HepG2 (cell line): ENCODE measurements around the gene CCL22. TPM values are rescaled to one million over a fixed set of nuclear protein-coding genes. Genes with fewer than 3 reads are reported as not detected.

ENCODE experiments used
- ARHGAP35 ChIP-seq: sonication (generic); formaldehyde crosslinking; IDR thresholded peaks from 2 replicates; pipeline ENCODE4 v1.9.0; 2022; ENCODE audit warnings: mild to moderate bottlenecking, inconsistent platforms, moderate library complexity, missing genetic modification reagents, borderline replicate concordance
- CENPT ChIP-seq: sonication (generic); formaldehyde crosslinking; IDR thresholded peaks from 2 replicates; pipeline ENCODE4 v1.8.0; 2022; ENCODE audit warnings: low read depth, mild to moderate bottlenecking, moderate library complexity, missing genetic modification reagents
- ETS1 ChIP-seq: sonication (generic); formaldehyde crosslinking; IDR thresholded peaks from 2 replicates; pipeline ENCODE4 v1.4.0; 2020; ENCODE audit warnings: missing genetic modification reagents
- HNF4A ChIP-seq: sonication (generic); formaldehyde crosslinking; IDR thresholded peaks from 2 replicates; pipeline ENCODE4 v1.4.0; 2020; ENCODE audit warnings: missing genetic modification reagents
- KDM3A ChIP-seq: IDR thresholded peaks from 2 replicates; pipeline ENCODE4 v1.6.1; 2018; ENCODE audit warnings: low read depth, missing compliant biosample characterization
- MAFK ChIP-seq, 2 experiments: IDR thresholded peaks in 1 of 2; conservative IDR thresholded peaks in 1 of 2; 2 replicates each; pipeline ENCODE4 v1.6.1; 2011; ENCODE audit warnings: improper control_type of control experiment in 2 of 2, low read length in 2 of 2
- MEIS1 ChIP-seq: sonication (generic); formaldehyde crosslinking; IDR thresholded peaks from 2 replicates; pipeline ENCODE4 v1.9.0; 2021; ENCODE audit warnings: mild to moderate bottlenecking, missing genetic modification reagents, moderate library complexity, borderline replicate concordance
- PRDM15 ChIP-seq: sonication (generic); formaldehyde crosslinking; IDR thresholded peaks from 2 replicates; pipeline ENCODE4 v1.4.0; 2020; ENCODE audit warnings: missing genetic modification reagents
- SMARCE1 ChIP-seq: fragments of 450-650 bp; IDR thresholded peaks from 2 replicates; pipeline ENCODE4 v1.6.1; 2017; ENCODE audit warnings: borderline replicate concordance
- SOX13 ChIP-seq, 3 experiments: fragments of 450-650 bp in 1 of 3; sonication (generic) in 1 of 3; formaldehyde crosslinking in 1 of 3; IDR thresholded peaks in 2 of 3; conservative IDR thresholded peaks in 1 of 3; 2 replicates each; pipeline versions ENCODE4 v1.5.0 to v1.6.1; 2016 to 2020; ENCODE audit warnings: antibody characterized with exemption in 1 of 3, mild to moderate bottlenecking in 1 of 3, missing compliant biosample characterization in 1 of 3, missing genetic modification reagents in 1 of 3, moderate library complexity in 1 of 3
- ZNF12 ChIP-seq: sonication (generic); formaldehyde crosslinking; IDR thresholded peaks from 2 replicates; pipeline ENCODE4 v1.5.0; 2020; ENCODE audit warnings: missing genetic modification reagents
- ZNF121 ChIP-seq: sonication (generic); formaldehyde crosslinking; IDR thresholded peaks from 2 replicates; pipeline ENCODE4 v1.5.0; 2020; ENCODE audit warnings: mild to moderate bottlenecking, missing genetic modification reagents
- ZNF160 ChIP-seq: sonication (generic); formaldehyde crosslinking; IDR thresholded peaks from 2 replicates; pipeline ENCODE4 v1.8.0; 2022; ENCODE audit warnings: mild to moderate bottlenecking, inconsistent platforms, missing genetic modification reagents
- ZNF256 ChIP-seq: sonication (generic); formaldehyde crosslinking; conservative IDR thresholded peaks from 2 replicates; pipeline ENCODE4 v1.4.0; 2020; ENCODE audit warnings: missing genetic modification reagents
- ZNF510 ChIP-seq: sonication (generic); formaldehyde crosslinking; IDR thresholded peaks from 2 replicates; pipeline ENCODE4 v1.4.0; 2020; ENCODE audit warnings: low read depth, mild to moderate bottlenecking, missing genetic modification reagents
- ZSCAN29 ChIP-seq: sonication (generic); formaldehyde crosslinking; conservative IDR thresholded peaks from 2 replicates; pipeline ENCODE4 v1.4.0; 2020; ENCODE audit warnings: mild to moderate bottlenecking, missing genetic modification reagents
- polyA plus RNA-seq, 8 experiments: library from polyadenylated mRNA; depleted of rRNA in 3 of 8; stranded (reverse) in 7 of 8; unstranded in 1 of 8; fragments of >200 nt; fragmentation: Illumina TruSeq in 4 of 8; extraction: Trizol in 4 of 8; gene quantifications; 2 replicates each; pipeline versions ENCODE4 v1.2.1 to v1.2.3, GENCODE V29; 2011 to 2016; ENCODE audit warnings: low read depth in 4 of 8, missing spikeins in 1 of 8, mixed read lengths in 1 of 8; ENCODE audit not compliant: insufficient read depth in 1 of 8
- total RNA-seq, 5 experiments: library from RNA; depleted of rRNA; stranded (reverse); fragments of >200 nt; fragmentation: Illumina TruSeq; extraction: Trizol; gene quantifications; 2 replicates each; pipeline ENCODE4 v1.2.3, GENCODE V29; 2016; ENCODE audit warnings: low read depth in 1 of 5
- TF ChIP-seq, protein P1 (sequence below): sonication (generic); formaldehyde crosslinking; IDR thresholded peaks from 2 replicates; pipeline ENCODE4 v1.9.0; 2021; ENCODE audit warnings: missing genetic modification reagents, borderline replicate concordance
- TF ChIP-seq, protein P2 (sequence below): sonication (generic); formaldehyde crosslinking; IDR thresholded peaks from 2 replicates; pipeline ENCODE4 v1.9.0; 2021; ENCODE audit warnings: missing genetic modification reagents, borderline replicate concordance

CCL22 gene
- total and polyA plus RNA-seq, 2 of the 13 experiments (the other 11 are each of a cell fraction or from before 2014, with no cell fraction given) = not detected

GRCh38 chr16:57373117-57373947, 14.7 kb downstream of the CCL22 start (continued):
- TF ChIP-seq, protein P1, sequence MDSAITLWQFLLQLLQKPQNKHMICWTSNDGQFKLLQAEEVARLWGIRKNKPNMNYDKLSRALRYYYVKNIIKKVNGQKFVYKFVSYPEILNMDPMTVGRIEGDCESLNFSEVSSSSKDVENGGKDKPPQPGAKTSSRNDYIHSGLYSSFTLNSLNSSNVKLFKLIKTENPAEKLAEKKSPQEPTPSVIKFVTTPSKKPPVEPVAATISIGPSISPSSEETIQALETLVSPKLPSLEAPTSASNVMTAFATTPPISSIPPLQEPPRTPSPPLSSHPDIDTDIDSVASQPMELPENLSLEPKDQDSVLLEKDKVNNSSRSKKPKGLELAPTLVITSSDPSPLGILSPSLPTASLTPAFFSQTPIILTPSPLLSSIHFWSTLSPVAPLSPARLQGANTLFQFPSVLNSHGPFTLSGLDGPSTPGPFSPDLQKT (CRISPR knock-in tag) = no peak; the same call in 1 of the 2 replicates
- TF ChIP-seq KDM3A = 0 out of 2 replicates have a peak, but pooled peaks have one; percentile 71
- TF ChIP-seq ZSCAN29 = no peak
- no peak for TF ChIP-seq PRDM15 (CRISPR knock-in tag)
- TF ChIP-seq SMARCE1 = no peak
- peak; percentile 93 for TF ChIP-seq ZNF121 (CRISPR knock-in tag)
- TF ChIP-seq HNF4A = peak; percentile 91
- no peak for TF ChIP-seq MAFK (conservative IDR thresholded peaks at IDR 0.05 in 1 of 2, IDR thresholded peaks at IDR 0.05 in 1 of 2; ENCODE audit: low read length in 2 of 2)
- no peak for TF ChIP-seq ZNF12 (CRISPR knock-in tag)
- TF ChIP-seq ZNF160 (CRISPR knock-in tag) = no peak; the same call in 1 of the 2 replicates
- TF ChIP-seq ETS1 (CRISPR knock-in tag) = no peak
- TF ChIP-seq SOX13 (IDR thresholded peaks at IDR 0.05) = peak; percentile 82; the same call in 1 of the 2 replicates
- peak; percentile 76 to 94; a peak in 3 of 4 replicates for TF ChIP-seq SOX13 (CRISPR knock-in tag; conservative IDR thresholded peaks at IDR 0.05 in 1 of 2, IDR thresholded peaks at IDR 0.05 in 1 of 2)
- TF ChIP-seq, protein P2, sequence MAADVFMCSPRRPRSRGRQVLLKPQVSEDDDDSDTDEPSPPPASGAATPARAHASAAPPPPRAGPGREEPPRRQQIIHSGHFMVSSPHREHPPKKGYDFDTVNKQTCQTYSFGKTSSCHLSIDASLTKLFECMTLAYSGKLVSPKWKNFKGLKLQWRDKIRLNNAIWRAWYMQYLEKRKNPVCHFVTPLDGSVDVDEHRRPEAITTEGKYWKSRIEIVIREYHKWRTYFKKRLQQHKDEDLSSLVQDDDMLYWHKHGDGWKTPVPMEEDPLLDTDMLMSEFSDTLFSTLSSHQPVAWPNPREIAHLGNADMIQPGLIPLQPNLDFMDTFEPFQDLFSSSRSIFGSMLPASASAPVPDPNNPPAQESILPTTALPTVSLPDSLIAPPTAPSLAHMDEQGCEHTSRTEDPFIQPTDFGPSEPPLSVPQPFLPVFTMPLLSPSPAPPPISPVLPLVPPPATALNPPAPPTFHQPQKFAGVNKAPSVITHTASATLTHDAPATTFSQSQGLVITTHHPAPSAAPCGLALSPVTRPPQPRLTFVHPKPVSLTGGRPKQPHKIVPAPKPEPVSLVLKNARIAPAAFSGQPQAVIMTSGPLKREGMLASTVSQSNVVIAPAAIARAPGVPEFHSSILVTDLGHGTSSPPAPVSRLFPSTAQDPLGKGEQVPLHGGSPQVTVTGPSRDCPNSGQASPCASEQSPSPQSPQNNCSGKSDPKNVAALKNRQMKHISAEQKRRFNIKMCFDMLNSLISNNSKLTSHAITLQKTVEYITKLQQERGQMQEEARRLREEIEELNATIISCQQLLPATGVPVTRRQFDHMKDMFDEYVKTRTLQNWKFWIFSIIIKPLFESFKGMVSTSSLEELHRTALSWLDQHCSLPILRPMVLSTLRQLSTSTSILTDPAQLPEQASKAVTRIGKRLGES = 0 out of 2 replicates have a peak, but pooled peaks have one; percentile 60
- TF ChIP-seq ZNF510 = no peak
- peak; percentile 69; the same call in 1 of the 2 replicates for TF ChIP-seq ZNF256 (CRISPR knock-in tag)
- TF ChIP-seq MEIS1 (CRISPR knock-in tag) = no peak
- peak; percentile 51; the same call in 1 of the 2 replicates for TF ChIP-seq ARHGAP35 (CRISPR knock-in tag)
- TF ChIP-seq CENPT (CRISPR knock-in tag) = peak; percentile 66; the same call in 1 of the 2 replicates
